Suprapubic skin (tissue), 4 donors: ENCODE results near the gene PDE3A. TPM values are rescaled to one million over a fixed set of nuclear protein-coding genes. Genes with fewer than 3 reads are reported as not detected.

Experiments used
- DNase-seq, 2 donors: peaks; one replicate each; pipeline ENCODE4 v3.0.0-alpha.2; 2019; ENCODE audit warnings: low spot score in 2 of 2
- H3K27ac ChIP-seq: fragments of 200-600 bp; sonication (generic); one replicate; pipeline ENCODE4 v1.5.1; 2019
- H3K27me3 ChIP-seq: fragments of 200-600 bp; sonication (generic); one replicate; pipeline ENCODE4 v1.5.1; 2019
- H3K36me3 ChIP-seq: fragments of 200-600 bp; sonication (generic); one replicate; pipeline ENCODE4 v1.5.1; 2019
- H3K4me1 ChIP-seq: fragments of 200-600 bp; sonication (generic); one replicate; pipeline ENCODE4 v1.5.1; 2019
- H3K4me3 ChIP-seq: fragments of 200-600 bp; sonication (generic); one replicate; pipeline ENCODE4 v1.5.1; 2019; ENCODE audit warnings: mild to moderate bottlenecking
- H3K9me3 ChIP-seq: fragments of 200-600 bp; sonication (generic); one replicate; pipeline ENCODE4 v1.5.1; 2019
- EP300 ChIP-seq: sonication (generic); formaldehyde crosslinking; IDR thresholded peaks from one replicate; pipeline ENCODE4 v1.6.1; 2017; ENCODE audit warnings: antibody characterized with exemption
- POLR2A ChIP-seq, 2 donors: fragments of 450-650 bp; IDR thresholded peaks; one replicate each; pipeline ENCODE4 v1.6.1; 2017; ENCODE audit warnings: antibody characterized with exemption in 2 of 2, mild to moderate bottlenecking in 2 of 2, moderate library complexity in 2 of 2
- POLR2AphosphoS5 ChIP-seq, 3 donors: sonication (generic); formaldehyde crosslinking; IDR thresholded peaks; one replicate each; pipeline ENCODE4 v1.6.1; 2017; ENCODE audit warnings: antibody characterized with exemption in 3 of 3
- WGBS: methylation state at CpG from one replicate; pipeline ENCODE4 v1.1.5; 2018; 5-methylcytosine and 5-hydroxymethylcytosine counted together
- total RNA-seq, 4 donors: library from RNA; depleted of rRNA; stranded (reverse); fragments of >200 nt; gene quantifications; one replicate each; pipeline ENCODE4 v1.1.0, GENCODE V29; 2016
- TF ChIP-seq, protein P1 (sequence below), 2 donors: fragments of 200-600 bp in 1 of 2; fragments of 450-650 bp in 1 of 2; sonication (generic) in 1 of 2; IDR thresholded peaks; one replicate each; pipeline ENCODE4 v1.5.1; 2016 to 2019; ENCODE audit warnings: antibody characterized with exemption in 2 of 2, mild to moderate bottlenecking in 1 of 2, moderate library complexity in 1 of 2

PDE3A gene
- total RNA-seq, 4 donors from 2014 or later: 0.79 to 3.4 (median 1.4) TPM

DNA sequence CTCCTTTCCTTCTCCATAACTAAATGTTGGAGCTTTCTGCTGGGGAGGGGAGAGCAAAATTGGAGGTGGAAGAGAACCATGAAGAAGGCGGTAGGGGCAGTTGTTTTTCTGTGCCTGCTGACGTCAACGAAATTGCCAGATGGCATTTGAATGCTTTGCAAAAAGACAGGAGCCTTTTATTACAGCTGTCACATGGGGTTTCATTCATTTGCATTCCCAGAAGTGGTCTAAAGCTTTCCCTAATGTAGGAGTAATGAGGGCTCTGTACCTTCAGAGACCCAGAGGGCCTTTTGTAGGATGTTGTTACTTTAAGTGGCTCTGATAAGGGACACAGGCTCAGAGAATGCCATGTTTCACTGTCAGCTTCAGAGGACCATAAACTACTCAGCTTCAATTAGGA, 219.7 kb downstream of the PDE3A start:
- H3K4me1 ChIP-seq: no peaks in the 10 kb centered on the region
- H3K9me3 ChIP-seq: no peaks in the 10 kb centered on the region
- no peak for TF ChIP-seq POLR2A (IDR thresholded peaks at IDR 0.05)
- TF ChIP-seq, protein P1, sequence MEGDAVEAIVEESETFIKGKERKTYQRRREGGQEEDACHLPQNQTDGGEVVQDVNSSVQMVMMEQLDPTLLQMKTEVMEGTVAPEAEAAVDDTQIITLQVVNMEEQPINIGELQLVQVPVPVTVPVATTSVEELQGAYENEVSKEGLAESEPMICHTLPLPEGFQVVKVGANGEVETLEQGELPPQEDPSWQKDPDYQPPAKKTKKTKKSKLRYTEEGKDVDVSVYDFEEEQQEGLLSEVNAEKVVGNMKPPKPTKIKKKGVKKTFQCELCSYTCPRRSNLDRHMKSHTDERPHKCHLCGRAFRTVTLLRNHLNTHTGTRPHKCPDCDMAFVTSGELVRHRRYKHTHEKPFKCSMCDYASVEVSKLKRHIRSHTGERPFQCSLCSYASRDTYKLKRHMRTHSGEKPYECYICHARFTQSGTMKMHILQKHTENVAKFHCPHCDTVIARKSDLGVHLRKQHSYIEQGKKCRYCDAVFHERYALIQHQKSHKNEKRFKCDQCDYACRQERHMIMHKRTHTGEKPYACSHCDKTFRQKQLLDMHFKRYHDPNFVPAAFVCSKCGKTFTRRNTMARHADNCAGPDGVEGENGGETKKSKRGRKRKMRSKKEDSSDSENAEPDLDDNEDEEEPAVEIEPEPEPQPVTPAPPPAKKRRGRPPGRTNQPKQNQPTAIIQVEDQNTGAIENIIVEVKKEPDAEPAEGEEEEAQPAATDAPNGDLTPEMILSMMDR (IDR thresholded peaks at IDR 0.05): no peak
- TF ChIP-seq EP300: no peak
- no peaks in the 10 kb centered on the region for H3K27me3 ChIP-seq
- H3K36me3 ChIP-seq: no peaks in the 10 kb centered on the region
- DNase-seq: no peak
- 63% methylated on average over 3 of the region's 3 CpGs for WGBS
- H3K4me3 ChIP-seq: no peak overlapping the region
- no peak overlapping the region for H3K27ac ChIP-seq

DNA sequence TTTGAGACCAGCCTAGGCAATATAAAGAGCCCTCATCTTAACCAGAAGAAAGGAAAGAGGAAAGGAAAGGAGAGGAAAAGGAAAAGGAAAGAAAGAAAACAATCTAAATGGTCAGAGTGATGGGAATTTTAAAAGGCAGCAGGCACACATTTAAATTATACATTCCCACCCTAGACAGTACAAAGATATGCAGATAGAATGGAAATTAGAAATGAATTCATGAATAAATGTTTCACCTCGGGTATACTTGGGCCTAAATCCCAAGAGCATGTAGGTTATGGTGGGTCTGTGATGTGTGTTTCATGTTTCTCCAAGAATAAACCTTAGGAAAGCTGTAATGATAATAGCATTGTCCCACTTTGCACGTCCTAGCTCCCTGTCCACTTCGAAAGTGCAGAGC, 222.2 kb downstream of the PDE3A start:
- H3K27me3 ChIP-seq: no peaks in the 10 kb centered on the region
- no peaks in the 10 kb centered on the region for H3K4me1 ChIP-seq
- no peaks in the 10 kb centered on the region for H3K9me3 ChIP-seq
- no peak overlapping the region for H3K4me3 ChIP-seq
- no peak for TF ChIP-seq POLR2AphosphoS5 (IDR thresholded peaks at IDR 0.05)
- no peak for TF ChIP-seq POLR2A (IDR thresholded peaks at IDR 0.05)
- no peak for TF ChIP-seq EP300
- 88% methylated on average over 3 of the region's 3 CpGs for WGBS
- DNase-seq: no peak
- H3K27ac ChIP-seq: no peak overlapping the region
- H3K36me3 ChIP-seq: no peaks in the 10 kb centered on the region

DNA sequence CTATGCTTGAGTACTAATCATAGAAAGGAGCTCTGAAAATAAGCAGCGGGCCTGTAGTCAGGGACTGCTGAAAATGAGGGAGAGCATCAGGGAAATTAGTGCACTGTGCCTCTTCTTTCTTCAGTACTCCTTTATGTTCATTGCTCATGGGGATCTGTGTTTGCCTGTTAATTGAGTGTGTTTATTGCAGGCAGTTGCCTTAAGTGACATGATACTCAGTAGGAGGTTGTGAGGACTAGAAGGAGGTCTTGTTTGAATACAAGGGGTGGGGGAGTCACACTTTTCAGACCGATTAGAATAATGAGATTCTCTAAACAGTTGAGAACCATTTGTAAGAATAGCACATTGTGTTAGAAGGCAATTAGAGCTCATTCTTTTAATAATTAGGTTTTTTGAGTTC, 224.2 kb downstream of the PDE3A start:
- H3K9me3 ChIP-seq: no peaks in the 10 kb centered on the region
- H3K4me3 ChIP-seq: no peak overlapping the region
- 78% methylated on average over 2 of the region's 2 CpGs for WGBS
- H3K36me3 ChIP-seq: no peaks in the 10 kb centered on the region
- no peak for DNase-seq
- H3K27me3 ChIP-seq: no peaks in the 10 kb centered on the region
- no peak for TF ChIP-seq EP300
- TF ChIP-seq, protein P1 (IDR thresholded peaks at IDR 0.05): no peak
- H3K27ac ChIP-seq: no peak overlapping the region
- H3K4me1 ChIP-seq: no peaks in the 10 kb centered on the region

DNA sequence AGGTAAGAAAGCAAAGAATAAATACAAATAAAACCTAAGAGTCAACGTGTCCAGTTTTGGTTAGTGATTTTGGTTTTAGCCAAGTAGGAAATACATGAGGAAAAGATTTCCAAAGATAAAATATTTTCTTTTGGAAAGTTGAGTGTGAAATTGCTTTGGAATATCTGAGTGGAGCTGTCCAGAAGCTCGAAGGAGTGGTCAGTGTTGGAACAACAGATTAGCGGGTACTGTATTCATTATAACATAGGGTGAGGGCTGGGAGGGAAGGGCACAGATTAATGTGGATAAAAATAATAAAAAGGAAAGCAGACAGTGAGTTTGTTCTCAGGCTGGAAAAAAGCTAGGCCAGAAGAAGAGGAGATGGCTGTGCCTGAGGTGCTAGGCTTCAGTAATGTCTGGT, 225.3 kb downstream of the PDE3A start:
- no peaks in the 10 kb centered on the region for H3K9me3 ChIP-seq
- H3K4me1 ChIP-seq: no peaks in the 10 kb centered on the region
- no peak for DNase-seq
- H3K27me3 ChIP-seq: no peaks in the 10 kb centered on the region
- no peak overlapping the region for H3K4me3 ChIP-seq
- TF ChIP-seq EP300: no peak
- no peak for TF ChIP-seq POLR2A (IDR thresholded peaks at IDR 0.05)
- TF ChIP-seq, protein P1 (IDR thresholded peaks at IDR 0.05): no peak
- TF ChIP-seq POLR2AphosphoS5 (IDR thresholded peaks at IDR 0.05): no peak
- no peaks in the 10 kb centered on the region for H3K36me3 ChIP-seq
- 58% methylated on average over 3 of the region's 3 CpGs for WGBS
- no peak overlapping the region for H3K27ac ChIP-seq

DNA sequence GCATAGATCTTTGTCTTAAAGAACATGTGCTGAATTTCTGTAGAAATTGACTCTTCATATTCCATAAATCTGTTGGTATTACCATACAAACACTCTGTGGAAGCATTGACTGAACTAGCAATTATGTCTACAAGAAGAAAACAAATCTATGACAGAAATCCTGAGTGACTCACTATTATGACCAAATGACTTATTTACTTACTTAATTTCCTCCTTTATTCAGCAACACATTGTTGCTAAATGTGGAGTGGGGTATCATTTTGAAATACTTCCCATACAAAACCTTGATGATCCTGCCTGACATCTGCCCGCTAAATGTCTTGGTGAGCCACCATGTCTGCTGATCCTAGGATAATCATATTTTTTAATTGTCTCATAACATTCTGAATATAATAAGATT, 227.7 kb downstream of the PDE3A start:
- H3K27me3 ChIP-seq: no peaks in the 10 kb centered on the region
- WGBS: 3% methylated on average over 1 of the region's 1 CpG
- DNase-seq: no peak

DNA sequence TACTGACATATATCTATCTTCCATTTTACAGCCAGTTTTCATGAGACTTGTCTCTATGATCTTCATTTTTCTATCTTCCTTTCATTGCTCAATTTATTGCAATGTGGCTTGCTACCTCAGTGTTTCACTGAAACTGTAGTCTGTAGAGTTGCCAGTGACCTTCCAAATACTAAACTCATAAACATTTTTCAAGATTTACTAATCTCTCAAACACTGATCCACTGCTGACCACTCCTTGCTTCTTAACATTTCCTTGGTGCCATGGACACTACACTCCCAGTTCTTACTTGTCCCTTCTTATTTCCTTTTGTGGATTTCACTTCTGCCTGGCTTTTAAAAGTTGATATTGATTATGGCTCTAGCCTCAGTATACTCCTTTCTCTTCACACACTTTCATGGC, 231.4 kb downstream of the PDE3A start:
- Histone ChIP-seq H3K4me1 (no peaks in the 10 kb centered on the region), H3K9me3 (no peaks in the 10 kb centered on the region), H3K36me3 (no peaks in the 10 kb centered on the region), H3K4me3 (no peak overlapping the region), H3K27ac (no peak overlapping the region), H3K27me3 (no peaks in the 10 kb centered on the region)
- TF ChIP-seq EP300: no peak
- TF ChIP-seq POLR2A (IDR thresholded peaks at IDR 0.05): no peak
- TF ChIP-seq POLR2AphosphoS5 (IDR thresholded peaks at IDR 0.05): no peak
- TF ChIP-seq, protein P1 (IDR thresholded peaks at IDR 0.05): no peak
- no peak for DNase-seq

More for the DNA sequence above, 227.7 kb downstream of the PDE3A start:
- Histone ChIP-seq H3K4me1 (no peaks in the 10 kb centered on the region), H3K9me3 (no peaks in the 10 kb centered on the region), H3K27ac (no peak overlapping the region), H3K4me3 (no peak overlapping the region), H3K36me3 (no peaks in the 10 kb centered on the region)
- TF ChIP-seq, protein P1 (IDR thresholded peaks at IDR 0.05): no peak
- TF ChIP-seq POLR2A (IDR thresholded peaks at IDR 0.05): no peak
- TF ChIP-seq EP300: no peak
- no peak for TF ChIP-seq POLR2AphosphoS5 (IDR thresholded peaks at IDR 0.05)
